IMR-90 (cell line): ENCODE results near the gene CAPN9. TPM values are rescaled to one million over a fixed set of nuclear protein-coding genes. Genes with fewer than 3 reads are reported as not detected.
"Not testable (repeated sequence)": the region's sequence is repeated elsewhere in the genome, so short reads cannot be mapped to it uniquely, and the experiment has no call there.

Experiments
- ATAC-seq: fragments of 200-7000 bp; cut with Tn5 transposase; 2 replicates; pipeline ENCODE4 v1.9.1; 2020; ENCODE audit warnings: low read depth, mild to moderate bottlenecking, moderate library complexity
- BruUV-seq: library from RNA; stranded (reverse); fragments of 400-500 nt; replicated peaks from 2 replicates; lab custom pipeline; 2021; lab: Mats Ljungman, UMichigan
- CTCF ChIA-PET: fragments of 300-600 bp; formaldehyde crosslinking; extraction: SDS; loops from one replicate; lab custom pipeline; 2021; ENCODE audit warnings: antibody characterized with exemption; lab: Yijun Ruan, JAX
- POLR2A ChIA-PET: fragments of 300-600 bp; sonication (Branson Sonifier 250); formaldehyde crosslinking; loops from one replicate; lab custom pipeline; 2022; ENCODE audit warnings: antibody characterized with exemption; ENCODE audit not compliant: unreplicated experiment; lab: Charles Lee
- DNase-seq: peaks from one replicate; pipeline ENCODE4 v3.0.0; 2013
- H2AFZ ChIP-seq: replicated peaks from 2 replicates; pipeline ENCODE3; 2013; ENCODE audit warnings: low read length, mild to moderate bottlenecking; ENCODE audit not compliant: poor library complexity
- H2AK5ac ChIP-seq: 2 replicates; pipeline ENCODE4 v1.6.1; 2013; ENCODE audit warnings: low read depth, low read length, inconsistent platforms
- H2AK9ac ChIP-seq: replicated peaks from 2 replicates; pipeline ENCODE3; 2013; ENCODE audit warnings: mild to moderate bottlenecking, low read depth, low read length, moderate library complexity; ENCODE audit not compliant: poor library complexity
- H2BK120ac ChIP-seq: 2 replicates; pipeline ENCODE4 v1.6.1; 2013; ENCODE audit warnings: low read depth, low read length, inconsistent platforms
- H2BK15ac ChIP-seq: 3 replicates; pipeline ENCODE4 v1.6.1; 2013; ENCODE audit warnings: low read depth, low read length, inconsistent platforms
- H2BK20ac ChIP-seq: 2 replicates; pipeline ENCODE4 v1.6.1; 2013; ENCODE audit warnings: low read depth, mild to moderate bottlenecking, inconsistent platforms, low read length, moderate library complexity
- H2BK5ac ChIP-seq: 2 replicates; pipeline ENCODE4 v1.6.1; 2013; ENCODE audit warnings: mild to moderate bottlenecking, low read depth, low read length, inconsistent platforms; ENCODE audit not compliant: poor library complexity, severe bottlenecking
- H3K14ac ChIP-seq: replicated peaks from 2 replicates; pipeline ENCODE4 v1.6.1; 2013; ENCODE audit warnings: low read depth, low read length, inconsistent platforms
- H3K18ac ChIP-seq: 2 replicates; pipeline ENCODE4 v1.6.1; 2013; ENCODE audit warnings: low read depth, low read length, control low read depth
- H3K23ac ChIP-seq: 2 replicates; pipeline ENCODE4 v1.6.1; 2013; ENCODE audit warnings: low read depth, low read length, inconsistent platforms
- H3K27ac ChIP-seq: 2 replicates; pipeline ENCODE4 v1.5.1; 2013; ENCODE audit warnings: mild to moderate bottlenecking, control low read depth, low read length; ENCODE audit not compliant: insufficient read depth
- H3K27me3 ChIP-seq: 2 replicates; pipeline ENCODE4 v1.6.1; 2013; ENCODE audit warnings: low read length; ENCODE audit not compliant: control insufficient read depth, insufficient read depth
- H3K36me3 ChIP-seq: 2 replicates; pipeline ENCODE4 v1.6.1; 2013; ENCODE audit warnings: low read length, mixed read lengths; ENCODE audit not compliant: control insufficient read depth, insufficient read depth
- H3K4ac ChIP-seq: 2 replicates; pipeline ENCODE4 v1.6.1; 2013; ENCODE audit warnings: low read depth, low read length, inconsistent platforms
- H3K4me1 ChIP-seq: 2 replicates; pipeline ENCODE4 v1.6.1; 2013; ENCODE audit warnings: low read length, mixed read lengths; ENCODE audit not compliant: control insufficient read depth, insufficient read depth
- H3K4me2 ChIP-seq: 2 replicates; pipeline ENCODE4 v1.6.1; 2013; ENCODE audit warnings: low read depth, mild to moderate bottlenecking, control low read depth, low read length, moderate library complexity
- H3K4me3 ChIP-seq: 2 replicates; pipeline ENCODE4 v1.5.1; 2013; ENCODE audit warnings: low read depth, mild to moderate bottlenecking, control low read depth, low read length, moderate library complexity; ENCODE audit not compliant: insufficient read depth
- H3K56ac ChIP-seq: 2 replicates; pipeline ENCODE4 v1.6.1; 2013; ENCODE audit warnings: low read length, inconsistent platforms; ENCODE audit not compliant: insufficient read depth; ENCODE audit errors: extremely low read depth
- H3K79me1 ChIP-seq, 2 experiments: 2 replicates each; pipeline ENCODE4 v1.6.1; 2013; ENCODE audit warnings: low read length in 2 of 2, inconsistent platforms in 1 of 2, low read depth in 1 of 2
- H3K9ac ChIP-seq: 2 replicates; pipeline ENCODE4 v1.6.1; 2013; ENCODE audit warnings: low read depth, low read length, control low read depth
- H3K9me1 ChIP-seq: 2 replicates; pipeline ENCODE4 v1.6.1; 2013; ENCODE audit warnings: low read length, inconsistent platforms; ENCODE audit not compliant: insufficient read depth
- H3K9me3 ChIP-seq: 2 replicates; pipeline ENCODE4 v1.6.1; 2013; ENCODE audit warnings: low read length; ENCODE audit not compliant: control insufficient read depth, insufficient read depth
- H4K20me1 ChIP-seq: 2 replicates; pipeline ENCODE4 v1.6.1; 2013; ENCODE audit warnings: low read length, inconsistent platforms; ENCODE audit not compliant: insufficient read depth
- H4K5ac ChIP-seq: 2 replicates; pipeline ENCODE4 v1.6.1; 2013; ENCODE audit warnings: mild to moderate bottlenecking, low read depth, low read length, control low read depth
- H4K8ac ChIP-seq, 2 experiments: 2 replicates each; pipeline ENCODE4 v1.6.1; 2013; ENCODE audit warnings: low read depth in 2 of 2, low read length in 2 of 2, control low read depth in 1 of 2, inconsistent platforms in 1 of 2
- H4K91ac ChIP-seq: 2 replicates; pipeline ENCODE4 v1.6.1; 2013; ENCODE audit warnings: low read depth, low read length, inconsistent platforms; ENCODE audit not compliant: insufficient read depth
- WGBS, 2 experiments: methylation state at CpG; one replicate each; pipeline versions ENCODE4 v1.1.5 to v1.1.7; 2013; ENCODE audit warnings: missing lambda C conversion rate in 2 of 2; ENCODE audit not compliant: insufficient read length in 1 of 2; ENCODE audit errors: extremely low coverage in 2 of 2; 5-methylcytosine and 5-hydroxymethylcytosine counted together
- dilution Hi-C: fragments of 300-500 bp; cut with HindIII; formaldehyde crosslinking; loops from one replicate; pipeline ENCODE4 v1.14.3; 2018; ENCODE audit warnings: low sequenced_read_pairs; ENCODE audit not compliant: unreplicated experiment
- in situ Hi-C: fragments of 300-500 bp; cut with MboI; formaldehyde crosslinking; loops from 3 replicates; pipeline ENCODE4 v1.14.3; 2019; ENCODE audit warnings: low sequenced_read_pairs, inconsistent platforms, mixed read lengths
- intact Hi-C: fragments of 100-400 bp; cut with micrococcal nuclease; formaldehyde crosslinking; loops from 2 replicates; pipeline ENCODE4 v1.10.0; 2022
- polyA plus RNA-seq, 3 experiments: library from polyadenylated mRNA; depleted of rRNA; stranded (reverse); fragments of >200 nt; gene quantifications; 2 replicates each; pipeline ENCODE4 v1.2.3, GENCODE V29; 2012; ENCODE audit warnings: low replicate concordance in 1 of 3
- total RNA-seq: library from RNA; depleted of rRNA; stranded (reverse); fragments of >200 nt; gene quantifications from 2 replicates; pipeline ENCODE4 v1.2.3, GENCODE V29; 2012

Gene CAPN9
- total and polyA plus RNA-seq, 2 of the 4 experiments (the other 2 are of a cell fraction), result not detected

- CTCF ChIA-PET, H3K56ac ChIP-seq, H2BK120ac ChIP-seq, BruUV-seq, H3K79me1 ChIP-seq, H2AK5ac ChIP-seq, H2BK5ac ChIP-seq, H3K18ac ChIP-seq, H3K27ac ChIP-seq, H2BK15ac ChIP-seq, H3K4me2 ChIP-seq, H2AK9ac ChIP-seq, dilution Hi-C loops, H4K5ac ChIP-seq, intact Hi-C loops, H3K4ac ChIP-seq, H3K27me3 ChIP-seq, H3K9me3 ChIP-seq, H3K14ac ChIP-seq, H4K20me1 ChIP-seq, ATAC-seq, H2BK20ac ChIP-seq, H2AFZ ChIP-seq, H3K9ac ChIP-seq, in situ Hi-C loops, H4K91ac ChIP-seq, H4K8ac ChIP-seq, DNase-seq, H3K4me3 ChIP-seq, H3K36me3 ChIP-seq, H3K9me1 ChIP-seq, H3K23ac ChIP-seq: not testable (repeated sequence)
- POLR2A ChIA-PET, result interaction anchor here (0.5 kb wide), 1 partner anchor 1695 kb away, joined by 3 read pairs; no protein-coding TSS in a partner anchor
- WGBS, 2 experiments, result no CpG with 5 or more reads among the region's 8 CpGs
- peaks cover 13% of the 10 kb centered on the region for H3K4me1 ChIP-seq
These were observed 20.8 kb downstream of the CAPN9 start for GRCh38 chr1:230767859-230768612.
